Peyer's patch (tissue), 4 donors: ENCODE measurements around the gene ABCC5. TPM values are rescaled to one million over a fixed set of nuclear protein-coding genes. Genes with fewer than 3 reads are reported as not detected.
"Not testable (repeated sequence)": the region's sequence is repeated elsewhere in the genome, so short reads cannot be mapped to it uniquely, and the experiment has no call there.

Source experiments
- DNase-seq, 3 donors: peaks; one replicate each; pipeline ENCODE4 v3.0.0-alpha.2; 2017 to 2019
- H3K27ac ChIP-seq, 4 donors: fragments of 200-600 bp; sonication (generic); one replicate each; pipeline ENCODE4 v1.5.1; 2016 to 2019
- H3K27me3 ChIP-seq, 2 donors: fragments of 200-600 bp; sonication (generic); one replicate each; pipeline ENCODE4 v1.5.1; 2019
- H3K36me3 ChIP-seq, 3 donors: fragments of 200-600 bp; sonication (generic); one replicate each; pipeline ENCODE4 v1.5.1; 2016 to 2019
- H3K4me1 ChIP-seq, 4 donors: fragments of 200-600 bp; sonication (generic); one replicate each; pipeline ENCODE4 v1.5.1; 2016 to 2019
- H3K4me3 ChIP-seq, 4 donors: fragments of 200-600 bp; sonication (generic); 1 replicate in 3 of 4; 2 replicates in 1 of 4; pipeline ENCODE4 v1.5.1; 2016 to 2019; ENCODE audit warnings: mild to moderate bottlenecking in 1 of 4
- H3K9me3 ChIP-seq, 4 donors: fragments of 200-600 bp; sonication (generic); one replicate each; pipeline ENCODE4 v1.5.1; 2016 to 2019; ENCODE audit warnings: mild to moderate bottlenecking in 1 of 4
- POLR2A ChIP-seq, 2 donors: fragments of 450-650 bp; IDR thresholded peaks; one replicate each; pipeline ENCODE4 v1.5.1; 2017; ENCODE audit warnings: antibody characterized with exemption in 2 of 2, mild to moderate bottlenecking in 2 of 2, moderate library complexity in 2 of 2
- total RNA-seq, 4 donors: library from RNA; depleted of rRNA; stranded (reverse); fragments of >200 nt; gene quantifications; one replicate each; pipeline ENCODE4 v1.1.0, GENCODE V29; 2016
- TF ChIP-seq, protein P1 (sequence below), 6 experiments: fragments of 450-650 bp in 4 of 6; fragments of 200-600 bp in 2 of 6; sonication (generic) in 1 of 6; IDR thresholded peaks; one replicate each; pipeline ENCODE4 v1.5.1; 2017 to 2019; ENCODE audit warnings: antibody characterized with exemption in 6 of 6, mild to moderate bottlenecking in 3 of 6, moderate library complexity in 1 of 6

Gene ABCC5
- total RNA-seq, 4 donors from 2014 or later: 54.0 to 95.7 (median 82.1) TPM

DNA sequence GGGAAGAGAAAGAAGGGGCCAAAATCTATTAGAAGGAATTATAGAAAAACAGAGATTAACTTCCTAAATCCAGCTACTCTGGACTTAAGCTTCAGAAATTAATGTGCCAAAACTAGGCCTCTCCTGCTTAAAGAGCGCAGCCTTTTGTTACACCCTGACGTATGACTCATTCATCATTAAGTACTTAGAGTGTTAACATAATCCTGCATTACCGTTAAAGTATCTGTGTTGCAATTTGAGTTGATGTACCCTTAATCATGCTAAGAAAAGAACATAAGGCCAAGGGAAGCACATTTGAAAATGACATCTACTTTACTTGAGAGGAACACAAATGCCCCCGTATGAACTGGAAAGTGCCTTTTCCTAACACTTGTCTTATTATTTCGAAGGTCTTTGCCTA is 21.7 kb upstream of the ABCC5 start:
- H3K27ac ChIP-seq: no peak overlapping the region
- no peaks in the 10 kb centered on the region for H3K4me1 ChIP-seq
- no peaks in the 10 kb centered on the region for H3K36me3 ChIP-seq
- no peak for DNase-seq
- H3K27me3 ChIP-seq: no peaks in the 10 kb centered on the region
- H3K4me3 ChIP-seq: no peak overlapping the region
- TF ChIP-seq POLR2A (IDR thresholded peaks at IDR 0.05): no peak
- TF ChIP-seq, protein P1, sequence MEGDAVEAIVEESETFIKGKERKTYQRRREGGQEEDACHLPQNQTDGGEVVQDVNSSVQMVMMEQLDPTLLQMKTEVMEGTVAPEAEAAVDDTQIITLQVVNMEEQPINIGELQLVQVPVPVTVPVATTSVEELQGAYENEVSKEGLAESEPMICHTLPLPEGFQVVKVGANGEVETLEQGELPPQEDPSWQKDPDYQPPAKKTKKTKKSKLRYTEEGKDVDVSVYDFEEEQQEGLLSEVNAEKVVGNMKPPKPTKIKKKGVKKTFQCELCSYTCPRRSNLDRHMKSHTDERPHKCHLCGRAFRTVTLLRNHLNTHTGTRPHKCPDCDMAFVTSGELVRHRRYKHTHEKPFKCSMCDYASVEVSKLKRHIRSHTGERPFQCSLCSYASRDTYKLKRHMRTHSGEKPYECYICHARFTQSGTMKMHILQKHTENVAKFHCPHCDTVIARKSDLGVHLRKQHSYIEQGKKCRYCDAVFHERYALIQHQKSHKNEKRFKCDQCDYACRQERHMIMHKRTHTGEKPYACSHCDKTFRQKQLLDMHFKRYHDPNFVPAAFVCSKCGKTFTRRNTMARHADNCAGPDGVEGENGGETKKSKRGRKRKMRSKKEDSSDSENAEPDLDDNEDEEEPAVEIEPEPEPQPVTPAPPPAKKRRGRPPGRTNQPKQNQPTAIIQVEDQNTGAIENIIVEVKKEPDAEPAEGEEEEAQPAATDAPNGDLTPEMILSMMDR (IDR thresholded peaks at IDR 0.05): no peak
- no peaks in the 10 kb centered on the region for H3K9me3 ChIP-seq

- not testable (repeated sequence) for H3K27ac ChIP-seq, H3K27me3 ChIP-seq, H3K4me1 ChIP-seq, DNase-seq, H3K4me3 ChIP-seq, H3K9me3 ChIP-seq, H3K36me3 ChIP-seq
These were observed 20.6 kb upstream of the ABCC5 start for GRCh38 chr3:184038307-184038706.

- TF ChIP-seq, protein P1 (IDR thresholded peaks at IDR 0.05): no peak
- TF ChIP-seq POLR2A (IDR thresholded peaks at IDR 0.05): no peak
- H3K9me3 ChIP-seq: no peaks in the 10 kb centered on the region
- H3K27me3 ChIP-seq: no peaks in the 10 kb centered on the region
- no peak for DNase-seq
- H3K4me3 ChIP-seq: no peak overlapping the region
- H3K36me3 ChIP-seq: no peaks in the 10 kb centered on the region
- no peaks in the 10 kb centered on the region for H3K4me1 ChIP-seq
- no peak overlapping the region for H3K27ac ChIP-seq
These were observed 20.1 kb upstream of the ABCC5 start for GRCh38 chr3:184037816-184038215.

- Histone ChIP-seq H3K27ac (no peak within 1 kb of the TSS), H3K4me3 (no peak within 1 kb of the TSS), H3K9me3 (no peaks in the 10 kb centered on the region), H3K27me3 (no peaks in the 10 kb centered on the region), H3K4me1 (no peaks in the 10 kb centered on the region), H3K36me3 (no peaks in the 10 kb centered on the region)
- no peak for DNase-seq
- TF ChIP-seq, protein P1 (IDR thresholded peaks at IDR 0.05): no peak
- no peak for TF ChIP-seq POLR2A (IDR thresholded peaks at IDR 0.05)
These were observed 13.6 kb upstream of the ABCC5 start, which contains the start of gene HTR3D for GRCh38 chr3:184031187-184031792. Gene HTR3D, plus strand, starts transcription at chr3:184031742. Its CDS starts 0 bp downstream, at chr3:184031742.

DNA sequence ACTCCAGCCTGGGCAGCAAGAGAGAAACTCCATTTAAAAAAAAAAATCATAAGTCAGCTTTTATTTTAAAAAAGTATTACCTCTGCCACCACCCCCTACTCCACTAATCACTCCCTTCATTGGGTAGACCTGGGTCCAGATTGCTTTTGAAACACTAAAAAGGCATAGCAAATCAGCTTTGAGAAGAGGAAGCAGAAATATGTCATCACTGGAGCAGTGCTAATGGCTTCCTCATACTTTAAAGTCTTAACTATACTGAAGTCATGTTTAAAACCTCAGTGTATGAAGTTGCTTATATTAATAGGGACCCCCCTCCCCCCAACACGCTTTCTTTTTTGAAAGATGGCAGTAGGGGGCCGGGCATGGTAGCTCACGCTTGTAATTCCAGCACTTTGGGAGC is 12.9 kb upstream of the ABCC5 start:
- Histone ChIP-seq H3K9me3 (no peaks in the 10 kb centered on the region), H3K27ac (no peak overlapping the region), H3K27me3 (no peaks in the 10 kb centered on the region), H3K36me3 (no peaks in the 10 kb centered on the region), H3K4me3 (no peak overlapping the region), H3K4me1 (no peaks in the 10 kb centered on the region)
- no peak for TF ChIP-seq POLR2A (IDR thresholded peaks at IDR 0.05)
- TF ChIP-seq, protein P1 (IDR thresholded peaks at IDR 0.05): no peak
- DNase-seq: no peak

DNA sequence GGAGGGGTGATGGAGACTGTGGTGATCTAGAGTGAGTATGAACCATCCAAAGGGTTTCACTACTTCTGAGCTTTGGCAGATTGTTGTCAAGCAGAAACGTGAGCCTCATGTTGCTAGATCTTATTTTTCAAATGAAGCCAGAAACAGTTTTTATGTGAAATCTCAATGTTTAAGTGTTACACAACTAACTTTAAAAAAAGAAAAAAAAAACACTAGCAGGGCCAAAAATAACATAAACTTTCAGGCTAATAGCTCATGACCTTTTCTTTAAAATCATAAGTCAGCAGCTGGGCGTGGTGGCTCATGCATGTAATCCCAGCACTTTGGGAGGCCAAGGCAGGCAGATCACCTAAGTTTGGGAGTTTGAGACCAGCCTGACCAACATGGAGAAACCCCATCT is 11.8 kb upstream of the ABCC5 start:
- Histone ChIP-seq H3K36me3 (no peaks in the 10 kb centered on the region), H3K4me3 (no peak overlapping the region), H3K27me3 (no peaks in the 10 kb centered on the region), H3K27ac (no peak overlapping the region), H3K9me3 (no peaks in the 10 kb centered on the region), H3K4me1 (no peaks in the 10 kb centered on the region)
- no peak for DNase-seq
- TF ChIP-seq POLR2A (IDR thresholded peaks at IDR 0.05): no peak
- TF ChIP-seq, protein P1 (IDR thresholded peaks at IDR 0.05): no peak

DNA sequence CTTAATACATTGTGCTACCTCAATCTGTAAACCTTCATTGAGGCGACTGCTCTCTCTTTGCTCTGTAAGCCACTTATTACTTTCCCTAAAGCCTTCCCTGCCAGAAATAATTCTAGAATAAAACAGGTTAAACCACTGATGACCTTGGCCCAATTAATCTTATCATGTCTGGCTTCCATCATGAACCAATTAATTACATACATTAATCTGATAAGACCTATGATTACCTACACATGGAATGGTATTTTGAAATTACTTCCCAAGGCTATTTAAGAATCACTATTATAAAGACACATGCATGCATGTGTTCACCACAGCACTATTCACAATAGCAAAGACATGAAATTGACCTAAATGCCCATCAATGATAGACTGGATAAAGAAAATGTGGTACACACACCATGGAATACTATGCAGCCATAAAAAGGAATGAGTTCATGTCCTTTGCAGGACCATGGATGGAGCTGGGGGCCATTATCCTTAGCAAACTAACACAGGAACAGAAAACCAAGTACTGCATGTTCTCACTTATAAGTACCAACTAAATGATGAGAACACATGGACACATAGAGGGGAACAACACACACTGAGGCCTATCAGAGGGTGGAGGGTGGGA is 10.7 kb upstream of the ABCC5 start:
- DNase-seq, H3K9me3 ChIP-seq: not testable (repeated sequence)

GRCh38 chr3:184025256-184025655 is 7.6 kb upstream of the ABCC5 start:
- not testable (repeated sequence) for DNase-seq, H3K9me3 ChIP-seq, H3K27ac ChIP-seq, H3K4me3 ChIP-seq, H3K27me3 ChIP-seq, H3K36me3 ChIP-seq, H3K4me1 ChIP-seq

More for the DNA sequence above, 10.7 kb upstream of the ABCC5 start:
- not testable (repeated sequence) for H3K27me3 ChIP-seq, H3K4me3 ChIP-seq, H3K4me1 ChIP-seq, H3K36me3 ChIP-seq, H3K27ac ChIP-seq
